GM12878 (cell line): ENCODE measurements around the gene KRT6B. TPM values are rescaled to one million over a fixed set of nuclear protein-coding genes. Genes with fewer than 3 reads are reported as not detected.

Experiments
- ATAC-seq: fragments of 200-7000 bp; cut with Tn5 transposase; 3 replicates; pipeline ENCODE4 v1.9.1; 2020; ENCODE audit warnings: mild to moderate bottlenecking, moderate library complexity
- BruUV-seq: library from RNA; stranded (reverse); fragments of 400-500 nt; replicated peaks from 2 replicates; lab custom pipeline; 2021; lab: Mats Ljungman, UMichigan
- CTCF ChIA-PET: fragments of 300-600 bp; sonication (Branson Sonifier 250); formaldehyde crosslinking; extraction: SDS; loops from one replicate; lab custom pipeline; 2021; ENCODE audit warnings: inconsistent platforms; lab: Yijun Ruan, JAX
- POLR2A ChIA-PET: fragments of 350-600 bp; formaldehyde crosslinking; extraction: SDS; loops from one replicate; lab custom pipeline; 2021; ENCODE audit warnings: inconsistent platforms; lab: Charles Lee
- RAD21 ChIA-PET: fragments of 300-600 bp; sonication (Branson Sonifier 250); formaldehyde crosslinking; loops from one replicate; lab custom pipeline; 2023; ENCODE audit warnings: antibody characterized with exemption; ENCODE audit not compliant: unreplicated experiment; lab: Charles Lee
- SMC1A ChIA-PET: fragments of 300-600 bp; sonication (Branson Sonifier 250); formaldehyde crosslinking; loops from one replicate; lab custom pipeline; 2023; ENCODE audit not compliant: unreplicated experiment, uncharacterized antibody; lab: Charles Lee
- DNase-seq: peaks from one replicate; pipeline ENCODE4 v3.0.0-alpha.2; 2011; ENCODE audit warnings: low read depth, low spot score
- FAIRE-seq: peaks from 3 replicates; lab custom pipeline; 2011; peaks lifted over from hg19 to GRCh38; lab: Jason Lieb, UNC
- H2AFZ ChIP-seq: 2 replicates; pipeline ENCODE4 v1.6.0; 2011; ENCODE audit warnings: low read depth, low read length, control low read depth; ENCODE audit not compliant: control insufficient read depth
- H3K27ac ChIP-seq: 2 replicates; pipeline ENCODE4 v1.5.1; 2011; ENCODE audit warnings: control low read depth; ENCODE audit not compliant: control insufficient read depth, insufficient read depth
- H3K27me3 ChIP-seq, 2 experiments: replicated peaks in 1 of 2; 2 replicates each; pipeline versions ENCODE4 v1.6.0 to v1.6.1; 2011; ENCODE audit warnings: low read length in 1 of 2; ENCODE audit not compliant: control insufficient read depth in 2 of 2, insufficient read depth in 2 of 2
- H3K36me3 ChIP-seq, 2 experiments: 2 replicates each; pipeline ENCODE4 v1.5.1; 2011; ENCODE audit warnings: low read length in 1 of 2; ENCODE audit not compliant: control insufficient read depth in 2 of 2, insufficient read depth in 2 of 2
- H3K4me1 ChIP-seq: 2 replicates; pipeline ENCODE4 v1.6.1; 2011; ENCODE audit warnings: mild to moderate bottlenecking, low read length, moderate library complexity, mixed read lengths; ENCODE audit not compliant: control insufficient read depth, insufficient read depth
- H3K4me2 ChIP-seq: 2 replicates; pipeline ENCODE4 v1.6.0; 2011; ENCODE audit warnings: control low read depth; ENCODE audit not compliant: control insufficient read depth, insufficient read depth
- H3K4me3 ChIP-seq: fragments of 200-600 bp; sonication (generic); 2 replicates; pipeline ENCODE4 v1.5.1; 2016
- H3K79me2 ChIP-seq: 2 replicates; pipeline ENCODE4 v1.6.0; 2011; ENCODE audit warnings: low read length; ENCODE audit not compliant: control insufficient read depth, insufficient read depth
- H3K9ac ChIP-seq: 2 replicates; pipeline ENCODE4 v1.8.0; 2011; ENCODE audit warnings: low read length, control low read depth, mixed read lengths; ENCODE audit not compliant: control insufficient read depth, insufficient read depth
- H3K9me3 ChIP-seq: replicated peaks from 3 replicates; pipeline ENCODE4 v1.5.1; 2011; ENCODE audit warnings: mild to moderate bottlenecking, low read length; ENCODE audit not compliant: control insufficient read depth, insufficient read depth
- H4K20me1 ChIP-seq: 2 replicates; pipeline ENCODE4 v1.6.0; 2011; ENCODE audit not compliant: control insufficient read depth, insufficient read depth
- EED ChIP-seq: sonication (generic); IDR thresholded peaks from 2 replicates; pipeline ENCODE4 v1.6.1; 2016; ENCODE audit warnings: antibody characterized with exemption, low read depth
- RAD51 ChIP-seq: fragments of 450-650 bp; IDR thresholded peaks from 2 replicates; pipeline ENCODE4 v1.6.1; 2016; ENCODE audit warnings: moderate library complexity, mild to moderate bottlenecking, inconsistent platforms
- TCF12 ChIP-seq: IDR thresholded peaks from 2 replicates; pipeline ENCODE4 v1.6.1; 2011; ENCODE audit warnings: low read depth, mild to moderate bottlenecking, low read length
- TCF7 ChIP-seq: IDR thresholded peaks from 2 replicates; pipeline ENCODE4 v1.6.1; 2014; ENCODE audit warnings: antibody characterized with exemption, borderline replicate concordance
- USF2 ChIP-seq: IDR thresholded peaks from 2 replicates; pipeline ENCODE4 v1.6.1; 2011; ENCODE audit warnings: low read depth, low read length, improper control_type of control experiment, borderline replicate concordance
- ZBTB4 ChIP-seq: fragments of 450-650 bp; formaldehyde crosslinking; IDR thresholded peaks from 2 replicates; pipeline ENCODE4 v1.4.0; 2022; ENCODE audit warnings: mild to moderate bottlenecking, moderate library complexity
- ZZZ3 ChIP-seq: IDR thresholded peaks from 2 replicates; pipeline ENCODE4 v1.6.1; 2011; ENCODE audit warnings: low read depth; ENCODE audit not compliant: control insufficient read depth, insufficient read length
- WGBS: methylation state at CpG from one replicate; pipeline ENCODE4 v1.1.6; 2016; ENCODE audit warnings: low lambda C conversion rate; ENCODE audit not compliant: insufficient replicate concordance, insufficient coverage; ENCODE audit errors: missing lambda C conversion rate; 5-methylcytosine and 5-hydroxymethylcytosine counted together
- in situ Hi-C: fragments of 300-500 bp; cut with MboI; formaldehyde crosslinking; loops from 9 replicates; pipeline ENCODE4 v1.14.3; 2018; ENCODE audit warnings: mixed read lengths
- intact Hi-C: fragments of 100-400 bp; cut with micrococcal nuclease; formaldehyde crosslinking; loops from one replicate; pipeline ENCODE4 v1.14.2; 2022; ENCODE audit not compliant: unreplicated experiment
- polyA plus RNA-seq, 11 experiments: library from polyadenylated mRNA; depleted of rRNA in 4 of 11; unstranded in 6 of 11; stranded (reverse) in 5 of 11; fragments of >200 nt; fragmentation: Nextera tagmentation in 4 of 11; fragmentation: Illumina TruSeq in 1 of 11; extraction: Ambion mirVana in 4 of 11; extraction: Trizol in 1 of 11; gene quantifications; 1 replicate in 1 of 11; 2 replicates in 10 of 11; pipeline versions ENCODE4 v1.2.1 to v1.2.3, GENCODE V29; 2011 to 2016; ENCODE audit warnings: inconsistent platforms in 2 of 11, missing spikeins in 2 of 11, low read depth in 1 of 11
- total RNA-seq, 4 experiments: library from RNA; depleted of rRNA in 3 of 4; stranded (reverse); fragments of >200 nt in 3 of 4; fragmentation: Illumina TruSeq in 1 of 4; extraction: Trizol in 1 of 4; gene quantifications; 2 replicates each; pipeline versions ENCODE4 v1.2.1 to v1.2.3, GENCODE V29; 2013 to 2021
- TF ChIP-seq, protein P1 (sequence below): IDR thresholded peaks from 2 replicates; pipeline ENCODE4 v1.6.1; 2011; ENCODE audit warnings: borderline replicate concordance, low read depth, mild to moderate bottlenecking, moderate library complexity, low read length; ENCODE audit not compliant: insufficient read depth, poor library complexity, severe bottlenecking

The KRT6B gene
- total and polyA plus RNA-seq, 10 of the 15 experiments (the other 5 are each of a cell fraction or from before 2014, with no cell fraction given): 0.07 TPM; not detected in 9

- TF ChIP-seq RAD51 (no peak), EED (no peak)
Observed at GRCh38 chr12:52416795-52417194, 35.2 kb downstream of the KRT6B start (continued).

DNA sequence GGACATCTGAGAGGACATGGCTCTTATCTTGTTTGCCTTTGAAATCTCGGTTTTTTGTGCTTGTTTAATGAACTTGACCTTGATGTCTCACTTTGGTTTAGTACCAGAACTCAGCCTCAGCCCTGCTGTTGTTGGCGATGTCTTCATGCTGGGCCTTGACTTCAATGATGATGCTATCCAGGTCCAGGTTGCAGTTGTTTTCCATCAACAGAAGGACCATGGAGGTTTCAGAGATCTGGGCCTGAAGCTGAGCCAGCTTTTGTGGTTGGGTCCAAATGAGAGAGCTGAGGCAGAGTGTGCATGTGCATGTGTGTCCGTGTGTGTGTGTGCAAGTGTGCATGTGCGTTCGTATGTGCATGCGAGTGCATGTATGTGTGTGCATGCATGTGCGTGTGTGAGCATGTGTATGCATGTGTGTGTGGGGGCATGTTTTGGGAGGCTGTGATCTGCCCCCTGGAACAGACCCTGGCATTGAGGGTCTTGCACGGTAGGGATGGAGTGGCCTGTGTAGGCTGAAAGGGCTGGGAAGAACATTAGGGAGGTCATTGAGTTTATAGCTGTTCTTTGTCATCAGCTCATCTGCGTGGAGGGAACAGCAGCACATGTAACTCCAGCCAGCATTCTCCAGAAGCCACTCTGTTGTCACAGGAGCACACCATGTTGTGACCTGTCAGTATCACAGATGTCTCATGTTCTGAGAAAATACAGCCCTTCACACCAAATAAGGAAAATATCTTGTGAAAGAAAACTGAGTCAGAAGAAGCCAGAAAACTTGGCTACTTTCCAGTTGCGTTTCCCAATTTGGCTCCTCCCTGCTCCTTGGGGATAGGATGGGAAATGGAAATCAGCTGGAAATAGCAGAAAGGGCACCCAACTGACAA lies 35.8 kb downstream of the KRT6B start:
- ChIA-PET POLR2A (no interaction called here), CTCF (no interaction called here)
- intact Hi-C loops: no loop called here

More for the DNA sequence above, 35.8 kb downstream of the KRT6B start:
- H3K36me3 ChIP-seq: no peaks in the 10 kb centered on the region
- no peak overlapping the region for H3K27ac ChIP-seq
- no peak for TF ChIP-seq TCF7
- TF ChIP-seq, protein P1, sequence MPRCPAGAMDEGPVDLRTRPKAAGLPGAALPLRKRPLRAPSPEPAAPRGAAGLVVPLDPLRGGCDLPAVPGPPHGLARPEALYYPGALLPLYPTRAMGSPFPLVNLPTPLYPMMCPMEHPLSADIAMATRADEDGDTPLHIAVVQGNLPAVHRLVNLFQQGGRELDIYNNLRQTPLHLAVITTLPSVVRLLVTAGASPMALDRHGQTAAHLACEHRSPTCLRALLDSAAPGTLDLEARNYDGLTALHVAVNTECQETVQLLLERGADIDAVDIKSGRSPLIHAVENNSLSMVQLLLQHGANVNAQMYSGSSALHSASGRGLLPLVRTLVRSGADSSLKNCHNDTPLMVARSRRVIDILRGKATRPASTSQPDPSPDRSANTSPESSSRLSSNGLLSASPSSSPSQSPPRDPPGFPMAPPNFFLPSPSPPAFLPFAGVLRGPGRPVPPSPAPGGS: peak; percentile 65
- no peak for TF ChIP-seq USF2
- no peak for TF ChIP-seq ZBTB4 (CRISPR knock-in tag)
- no peak for TF ChIP-seq TCF12
- TF ChIP-seq ZZZ3: no peak
- ChIA-PET SMC1A (no interaction called here), RAD21 (no interaction called here)
- in situ Hi-C loops: no loop called here
- ATAC-seq (no peak), FAIRE-seq (no peak), DNase-seq (no peak)
- no peaks in the 10 kb centered on the region for H3K9me3 ChIP-seq
- no peak overlapping the region for H3K4me3 ChIP-seq
- BruUV-seq: no TSS peak
- no peak overlapping the region for H2AFZ ChIP-seq
- H3K79me2 ChIP-seq: no peaks in the 10 kb centered on the region
- peaks cover 0 to 2% of the 10 kb centered on the region in 2 experiments; a peak in 1 of 4 replicates for H3K27me3 ChIP-seq
- H3K9ac ChIP-seq: no peak overlapping the region
- H4K20me1 ChIP-seq: no peaks in the 10 kb centered on the region
- WGBS: 55% methylated on average over 10 of the region's 10 CpGs
- H3K4me1 ChIP-seq: no peaks in the 10 kb centered on the region
- no peak overlapping the region for H3K4me2 ChIP-seq
